ENCODE results near the gene JOSD2.
A peak's percentile ranks its signal among the peaks of the same experiment; 100 is the strongest.

The JOSD2 gene

DNA sequence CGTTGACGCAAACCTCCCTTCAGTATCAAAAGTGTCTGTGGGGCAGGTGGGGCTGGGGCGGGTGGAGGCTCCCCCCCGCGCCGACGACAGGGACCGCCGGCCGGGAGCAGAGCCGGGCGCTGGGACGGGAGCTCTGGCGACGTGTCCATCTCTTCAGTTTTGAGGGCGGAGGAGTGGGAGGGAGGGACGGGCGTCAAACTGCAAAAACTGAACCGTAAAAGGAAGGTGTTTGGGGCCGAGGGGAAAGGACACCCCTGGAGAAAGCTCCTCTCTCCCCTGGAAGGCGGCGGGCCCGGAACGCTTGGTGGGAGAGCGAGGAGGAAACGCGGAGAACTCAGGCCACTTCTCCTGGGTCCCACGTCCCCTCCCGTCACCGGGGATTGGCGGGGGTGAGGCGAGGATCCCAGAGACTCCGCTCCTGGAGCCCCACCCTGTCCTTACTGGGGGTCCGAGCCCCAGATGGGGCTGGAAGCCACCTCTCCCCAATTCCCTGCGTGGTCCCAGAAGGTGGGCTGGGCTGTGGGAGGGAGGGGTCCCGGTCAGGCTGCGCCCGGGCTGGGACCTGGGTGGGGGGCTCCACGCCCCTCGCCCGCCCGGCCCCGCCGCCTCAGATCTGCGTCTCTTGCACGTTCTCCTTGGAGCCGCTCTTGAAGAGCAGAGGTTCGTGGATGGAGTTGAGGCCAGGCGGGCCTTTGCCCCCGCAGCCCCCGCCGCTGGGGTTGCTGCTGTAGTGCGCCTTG, 6.1 kb upstream of the JOSD2 start:
- intact Hi-C loops (cut with DNase I) = no loop called here
- DNase-seq = peak in 4 of 10 donors; percentile 23 to 80 (median 54)

GRCh38 chr19:50516456-50516855, 5.5 kb upstream of the JOSD2 start:
- intact Hi-C loops (cut with DNase I) = no loop called here
- DNase-seq = peak in 4 of 10 donors; percentile 11 to 62 (median 30)

DNA sequence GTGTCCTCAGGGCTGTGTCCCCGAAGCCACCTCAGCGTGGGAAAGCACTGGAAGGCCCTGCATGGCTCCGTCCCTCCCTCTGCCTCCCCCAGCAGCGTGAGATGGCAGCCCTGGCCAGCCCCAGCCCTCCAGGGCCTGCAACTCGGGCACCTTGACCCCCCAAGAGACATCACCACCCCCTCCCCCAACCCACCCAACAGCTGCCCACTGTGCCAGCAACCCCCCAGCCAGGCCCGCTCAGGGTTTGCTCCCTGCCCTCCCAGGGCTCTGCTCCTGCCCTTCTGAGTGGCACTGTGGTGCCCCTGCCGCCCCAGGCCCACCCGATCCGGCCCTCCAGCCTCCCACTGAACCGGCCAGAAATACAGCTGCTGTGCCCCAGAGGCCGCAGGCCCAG, 4.2 kb upstream of the JOSD2 start:
- peak in 3 of 10 donors; percentile 16 to 80 (median 69) for DNase-seq
- intact Hi-C loops (cut with DNase I) = no loop called here

GRCh38 chr19:50514346-50515167, 3.6 kb upstream of the JOSD2 start:
- DNase-seq = peak; percentile 78 to 98 (median 88)

GRCh38 chr19:50513746-50514345, 2.9 kb upstream of the JOSD2 start, which contains the start of gene ASPDH:
TSS of gene ASPDH (minus strand) at chr19:50513913. CDS start at chr19:50513823, 90 bp downstream.
- DNase-seq = peak in 8 of 10 donors; percentile 44 to 94 (median 70)
- intact Hi-C loops (cut with DNase I) = no loop called here

More at GRCh38 chr19:50514346-50515167, 3.6 kb upstream of the JOSD2 start:
- intact Hi-C loops (cut with DNase I) = no loop called here

- intact Hi-C loops (cut with DNase I) = no loop called here
- peak in 4 of 10 donors; percentile 3 to 74 (median 66) for DNase-seq
Observed at GRCh38 chr19:50512999-50513745, 2.2 kb upstream of the JOSD2 start.

DNA sequence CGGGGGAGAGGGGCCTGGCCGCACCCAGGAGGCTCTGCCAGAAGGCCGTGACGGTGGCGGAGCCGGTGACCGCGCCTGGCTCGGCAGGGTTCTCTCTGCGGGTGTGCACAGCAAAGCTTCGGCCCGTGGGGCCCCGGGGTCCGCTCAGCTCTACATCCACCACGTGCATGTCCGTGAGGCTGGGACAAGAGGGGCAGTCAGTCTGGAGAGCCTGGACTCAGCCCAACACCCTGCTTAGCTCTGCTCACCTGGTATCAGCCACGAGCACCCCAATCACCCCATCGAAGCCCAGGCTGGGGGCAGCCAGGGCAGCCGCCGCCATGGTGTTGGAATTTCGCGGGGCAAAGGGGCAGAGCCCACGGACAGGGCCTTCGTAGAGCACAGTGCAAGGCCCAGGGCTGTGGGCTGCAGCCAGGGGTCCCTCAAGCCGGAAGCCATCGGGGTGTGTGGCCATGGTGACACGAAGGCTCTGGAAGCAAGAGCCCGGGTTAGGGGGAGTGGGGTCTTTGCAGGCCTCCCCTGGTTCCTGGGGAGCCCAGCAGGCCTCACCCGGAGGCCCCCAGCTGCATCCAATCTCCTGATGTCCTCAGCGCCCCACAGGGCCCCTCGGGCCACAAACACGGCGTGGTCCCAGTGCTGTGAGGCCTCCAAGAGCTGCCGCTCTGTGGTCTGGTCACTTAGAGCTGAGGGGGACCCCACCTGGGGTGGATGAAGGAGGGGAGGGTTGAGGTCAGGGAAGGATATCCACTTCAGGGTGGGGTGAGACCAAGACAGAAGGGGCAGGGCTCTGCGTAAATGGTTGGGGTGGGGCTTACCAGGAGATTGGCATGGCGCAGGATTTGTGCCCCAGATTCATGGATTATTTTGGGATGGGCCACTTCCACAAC, 1.4 kb upstream of the JOSD2 start:
- peak in 4 of 10 donors; percentile 26 to 82 (median 74) for DNase-seq
- intact Hi-C loops (cut with DNase I) = no loop called here

DNA sequence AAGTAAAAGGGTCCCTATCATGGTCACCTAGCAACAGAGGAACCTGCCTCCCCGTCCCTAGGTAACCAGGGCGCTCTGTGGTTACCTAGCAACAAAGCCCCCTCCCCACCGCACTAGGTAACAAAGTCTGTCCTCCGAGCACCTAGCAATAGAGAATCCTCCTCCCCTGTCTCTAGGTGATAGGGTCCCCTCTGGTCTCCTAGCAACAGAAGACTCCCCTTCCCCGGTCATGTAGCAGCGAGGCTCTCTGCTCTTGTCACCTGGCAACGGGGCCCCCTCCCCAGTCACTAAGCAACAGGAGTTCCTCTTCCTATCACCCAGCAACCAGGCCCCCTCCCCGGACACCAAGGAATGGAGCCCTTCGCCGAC, 307 bp downstream of the JOSD2 start:
- intact Hi-C loops (cut with DNase I) = loop anchor here (2.0 kb wide), 1 partner anchor 34 kb away; the partner anchor contains the start of genes EMC10 and GARIN5A
- DNase-seq = no peak

- intact Hi-C loops (cut with DNase I) = loop anchor here (2.0 kb wide), 1 partner anchor 33 kb away; the partner anchor contains the start of genes EMC10 and GARIN5A
Observed at GRCh38 chr19:50510121-50510670, 795 bp downstream of the JOSD2 start.

DNA sequence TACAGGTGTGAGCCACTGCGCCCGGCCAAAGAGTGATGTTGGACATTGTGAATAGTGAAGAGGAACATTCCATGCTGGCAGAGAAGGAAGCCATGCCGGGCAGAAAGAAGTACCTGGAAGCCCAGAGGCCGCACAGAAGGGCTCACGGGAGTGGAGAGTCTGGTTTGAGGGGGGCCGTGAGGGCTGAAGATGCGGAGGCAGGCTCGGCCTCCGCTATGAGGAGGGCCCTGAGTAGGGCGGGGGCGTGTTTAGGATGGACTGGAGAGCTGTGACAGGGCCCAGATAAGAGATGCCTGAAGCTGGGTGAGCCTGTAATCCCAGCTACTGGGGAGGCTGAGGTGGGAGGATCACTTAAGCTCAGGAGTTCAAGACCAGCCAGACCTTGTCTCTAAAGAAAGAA, 1.6 kb downstream of the JOSD2 start:
- peak in 4 of 10 donors; percentile 22 to 64 (median 50) for DNase-seq
- intact Hi-C loops (cut with DNase I) = no loop called here

More at GRCh38 chr19:50510121-50510670, 795 bp downstream of the JOSD2 start:
- peak in 5 of 10 donors; percentile 18 to 91 (median 75) for DNase-seq

- DNase-seq = peak in 3 of 10 donors; percentile 4 to 33 (median 26)
- intact Hi-C loops (cut with DNase I) = no loop called here
Observed at GRCh38 chr19:50508843-50509190, 2.2 kb downstream of the JOSD2 start.

DNA sequence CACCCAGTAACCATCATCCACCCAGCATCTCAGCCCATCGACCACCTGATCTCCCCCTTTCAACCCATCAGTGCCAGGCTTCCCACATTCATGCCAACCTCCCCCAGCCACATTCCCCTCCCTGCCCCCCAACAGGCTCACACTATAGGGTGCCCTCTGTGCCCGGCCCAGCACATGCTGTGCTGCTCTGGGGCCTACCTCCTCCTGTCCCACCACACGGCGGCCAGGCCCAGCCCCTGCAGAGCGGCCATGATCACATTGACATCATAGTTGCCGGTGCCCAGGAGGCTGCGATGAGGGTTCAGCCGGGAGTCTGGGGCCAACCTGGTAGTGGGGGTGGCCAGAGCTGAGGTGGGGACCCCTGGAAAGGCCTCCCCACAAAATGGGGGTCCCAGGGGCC, 3.6 kb downstream of the JOSD2 start:
- DNase-seq = peak in 4 of 10 donors; percentile 16 to 77 (median 34)
- intact Hi-C loops (cut with DNase I) = no loop called here

DNA sequence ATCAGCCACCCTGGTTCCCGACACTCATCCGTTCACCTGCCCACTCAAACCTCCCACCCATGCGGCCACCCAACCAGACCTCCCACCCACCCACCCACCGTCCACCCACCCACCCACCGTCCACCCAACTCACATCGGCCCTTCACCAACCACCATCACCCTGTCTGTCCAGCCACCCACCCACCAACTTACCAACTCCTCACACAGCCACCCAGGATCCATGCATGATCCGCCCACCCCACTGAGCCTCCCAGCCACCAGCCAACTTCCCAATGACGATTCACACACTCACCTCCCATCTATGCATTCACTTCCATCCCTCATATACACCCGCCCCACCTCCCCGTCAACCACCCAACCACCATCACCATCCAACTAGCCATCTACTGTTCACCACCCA, 4.3 kb downstream of the JOSD2 start:
- intact Hi-C loops (cut with DNase I) = no loop called here

GRCh38 chr19:50505856-50506611, 5.0 kb downstream of the JOSD2 start:
- peak in 4 of 10 donors; percentile 20 to 83 (median 70) for DNase-seq
- intact Hi-C loops (cut with DNase I) = no loop called here

More for the DNA sequence above, 4.3 kb downstream of the JOSD2 start:
- DNase-seq = peak in 2 of 10 donors; percentile 1 to 55

- intact Hi-C loops (cut with DNase I) = no loop called here
- peak in 4 of 10 donors; percentile 16 to 77 (median 64) for DNase-seq
Observed at GRCh38 chr19:50501568-50502475, 9.2 kb downstream of the JOSD2 start.

- intact Hi-C loops (cut with DNase I) = no loop called here
- DNase-seq = peak in 3 of 10 donors; percentile 16 to 78 (median 32)
Observed at GRCh38 chr19:50501186-50501567, 9.8 kb downstream of the JOSD2 start.

DNA sequence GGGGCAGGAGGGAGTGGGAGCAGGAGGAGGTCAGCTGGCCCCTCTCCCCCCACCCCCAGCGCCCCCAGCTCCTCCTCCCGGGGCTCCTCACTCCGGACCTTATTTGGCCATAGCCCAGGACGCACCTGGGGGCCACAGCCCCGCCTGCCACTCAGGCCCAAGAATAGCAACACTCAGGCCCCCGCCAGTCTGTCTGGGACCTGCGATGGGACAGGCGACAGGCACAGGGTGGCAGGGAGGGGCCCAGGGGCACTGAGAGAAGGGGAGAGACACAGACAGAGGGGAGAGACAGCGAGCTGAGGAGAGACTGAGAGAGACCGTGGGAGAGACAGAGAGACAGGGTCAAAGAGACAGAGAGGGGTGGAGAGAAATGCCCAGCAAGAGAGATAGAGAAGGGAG, 10.2 kb downstream of the JOSD2 start:
- peak in 4 of 10 donors; percentile 4 to 74 (median 64) for DNase-seq
- intact Hi-C loops (cut with DNase I) = no loop called here

Data from posterior cingulate gyrus (tissue), 11 donors.